NCI-H2196 treated with DMSO at 0.1 percent for 48 hours (cell line): ENCODE data around the gene CDK15.

ENCODE experiments used
- DNase-seq: peaks from one replicate; lab custom pipeline; 2025; ENCODE audit not compliant: unreplicated experiment; lab: John Stamatoyannopoulos, UW

Gene CDK15

GRCh38 chr2:201906777-201907562 lies 100.6 kb downstream of the CDK15 start:
- no peak for DNase-seq

- no peak for DNase-seq
These were observed 101.2 kb downstream of the CDK15 start for GRCh38 chr2:201907563-201907881.

- no peak for DNase-seq
These were observed 102.6 kb downstream of the CDK15 start for GRCh38 chr2:201908901-201909300.

- DNase-seq, result no peak
These were observed 103.0 kb downstream of the CDK15 start for GRCh38 chr2:201909348-201909747.

- no peak for DNase-seq
These were observed 103.6 kb downstream of the CDK15 start for GRCh38 chr2:201909961-201910361.

- DNase-seq, result no peak
These were observed 105.0 kb downstream of the CDK15 start for GRCh38 chr2:201911372-201911771.

- DNase-seq, result no peak
These were observed 106.9 kb downstream of the CDK15 start for GRCh38 chr2:201913201-201913600.

- no peak for DNase-seq
These were observed 109.1 kb downstream of the CDK15 start for GRCh38 chr2:201915446-201915845.

GRCh38 chr2:201916565-201916964 lies 110.2 kb downstream of the CDK15 start:
- no peak for DNase-seq

- DNase-seq, result no peak
These were observed 112.4 kb downstream of the CDK15 start for GRCh38 chr2:201918616-201919307.

GRCh38 chr2:201919308-201919634 lies 112.9 kb downstream of the CDK15 start:
- DNase-seq, result no peak

GRCh38 chr2:201923436-201924328 lies 117.3 kb downstream of the CDK15 start:
- no peak for DNase-seq

GRCh38 chr2:201924453-201924852 lies 118.1 kb downstream of the CDK15 start:
- no peak for DNase-seq

- DNase-seq, result no peak
These were observed 118.7 kb downstream of the CDK15 start for GRCh38 chr2:201925056-201925455.

- DNase-seq, result no peak
These were observed 119.7 kb downstream of the CDK15 start for GRCh38 chr2:201926067-201926466.

GRCh38 chr2:201928363-201928762 lies 122.0 kb downstream of the CDK15 start:
- DNase-seq, result no peak

- no peak for DNase-seq
These were observed 123.1 kb downstream of the CDK15 start for GRCh38 chr2:201929281-201930026.

GRCh38 chr2:201930043-201930442 lies 123.7 kb downstream of the CDK15 start:
- no peak for DNase-seq

- no peak for DNase-seq
These were observed 124.5 kb downstream of the CDK15 start for GRCh38 chr2:201930831-201931230.

GRCh38 chr2:201931475-201931874 lies 125.1 kb downstream of the CDK15 start:
- no peak for DNase-seq

- DNase-seq, result no peak
These were observed 125.6 kb downstream of the CDK15 start for GRCh38 chr2:201931951-201932350.
